Large intestine (tissue), 3 donors: Measurements from ENCODE around the gene TLCD2. TPM values are rescaled to one million over a fixed set of nuclear protein-coding genes. Genes with fewer than 3 reads are reported as not detected.
A peak's percentile ranks its signal among the peaks of the same experiment; 100 is the strongest.

Source experiments
- DNase-seq, 2 donors: peaks; one replicate each; pipeline versions ENCODE4 v3.0.0 to v3.0.0-alpha.2; 2013
- H3K27ac ChIP-seq: one replicate; pipeline ENCODE4 v1.5.1; 2013; ENCODE audit warnings: low read length
- H3K27me3 ChIP-seq: 2 replicates; pipeline ENCODE4 v1.6.1; 2013; ENCODE audit warnings: low read length; ENCODE audit not compliant: control insufficient read depth, insufficient read depth
- H3K36me3 ChIP-seq: 2 replicates; pipeline ENCODE4 v1.6.1; 2013; ENCODE audit warnings: low read length; ENCODE audit not compliant: control insufficient read depth, insufficient read depth
- H3K4me1 ChIP-seq: one replicate; pipeline ENCODE4 v1.6.1; 2013; ENCODE audit warnings: low read length; ENCODE audit not compliant: control insufficient read depth, insufficient read depth
- H3K4me3 ChIP-seq: one replicate; pipeline ENCODE4 v1.5.1; 2013; ENCODE audit warnings: low read length
- H3K9me3 ChIP-seq: one replicate; pipeline ENCODE4 v1.6.1; 2013; ENCODE audit warnings: mild to moderate bottlenecking, low read depth, low read length, moderate library complexity; ENCODE audit not compliant: control insufficient read depth
- WGBS: methylation state at CpG from one replicate; pipeline ENCODE4 v1.1.5; 2013; ENCODE audit warnings: low lambda C conversion rate; ENCODE audit not compliant: insufficient coverage; 5-methylcytosine and 5-hydroxymethylcytosine counted together
- polyA plus RNA-seq: library from polyadenylated mRNA; unstranded; fragments of 120-200 nt; gene quantifications from one replicate; pipeline ENCODE4 v1.2.1, GENCODE V29; 2013

Gene TLCD2
- polyA plus RNA-seq, 1 donor: 2.8 TPM

- peaks cover 25% of the 10 kb centered on the region for H3K4me1 ChIP-seq
- H3K4me3 ChIP-seq: no peak overlapping the region
- no peak for DNase-seq
- H3K27ac ChIP-seq: no peak overlapping the region
- no CpG with 5 or more reads among the region's 10 CpGs for WGBS
- H3K27me3 ChIP-seq: no peaks in the 10 kb centered on the region
- peaks cover 40% of the 10 kb centered on the region for H3K36me3 ChIP-seq
- H3K9me3 ChIP-seq: peaks cover 9% of the 10 kb centered on the region
Measured at GRCh38 chr17:1735418-1735817, 25.2 kb upstream of the TLCD2 start.

GRCh38 chr17:1733759-1734158, 23.6 kb upstream of the TLCD2 start:
- Histone ChIP-seq H3K27ac (no peak overlapping the region), H3K27me3 (no peaks in the 10 kb centered on the region), H3K9me3 (peaks cover 11% of the 10 kb centered on the region), H3K36me3 (peaks cover 41% of the 10 kb centered on the region), H3K4me1 (peaks cover 25% of the 10 kb centered on the region), H3K4me3 (no peak overlapping the region)
- no peak for DNase-seq
- no CpG with 5 or more reads among the region's 38 CpGs for WGBS

DNA sequence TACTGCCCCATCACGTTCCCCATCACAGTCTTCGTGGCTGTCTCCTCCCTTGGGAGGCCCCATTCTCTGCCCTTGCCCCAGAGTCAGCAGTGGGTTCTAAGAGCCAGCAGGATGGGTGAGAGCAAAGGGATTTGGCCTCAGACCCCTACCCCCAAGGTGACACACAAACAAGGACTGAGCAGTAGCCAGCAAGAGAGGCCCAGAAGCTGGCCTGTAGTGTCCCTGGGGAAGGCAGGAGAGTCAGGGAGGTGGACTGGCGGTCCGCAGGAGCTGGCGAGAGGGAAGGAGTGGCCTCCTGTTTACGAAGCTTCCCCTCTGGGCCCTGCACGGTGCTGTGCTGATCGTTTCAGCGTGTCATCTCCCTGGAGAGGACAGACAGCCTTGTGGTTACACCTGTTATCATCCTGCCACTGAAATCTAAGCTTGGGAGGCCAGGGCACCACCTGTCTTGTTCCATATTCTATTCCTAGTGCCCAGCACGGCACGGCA, 22.7 kb upstream of the TLCD2 start:
- WGBS: no CpG with 5 or more reads among the region's 11 CpGs
- Histone ChIP-seq H3K36me3 (peaks cover 42% of the 10 kb centered on the region), H3K27ac (no peak overlapping the region), H3K27me3 (no peaks in the 10 kb centered on the region), H3K4me1 (peaks cover 22% of the 10 kb centered on the region), H3K9me3 (peaks cover 11% of the 10 kb centered on the region), H3K4me3 (no peak overlapping the region)
- no peak for DNase-seq

DNA sequence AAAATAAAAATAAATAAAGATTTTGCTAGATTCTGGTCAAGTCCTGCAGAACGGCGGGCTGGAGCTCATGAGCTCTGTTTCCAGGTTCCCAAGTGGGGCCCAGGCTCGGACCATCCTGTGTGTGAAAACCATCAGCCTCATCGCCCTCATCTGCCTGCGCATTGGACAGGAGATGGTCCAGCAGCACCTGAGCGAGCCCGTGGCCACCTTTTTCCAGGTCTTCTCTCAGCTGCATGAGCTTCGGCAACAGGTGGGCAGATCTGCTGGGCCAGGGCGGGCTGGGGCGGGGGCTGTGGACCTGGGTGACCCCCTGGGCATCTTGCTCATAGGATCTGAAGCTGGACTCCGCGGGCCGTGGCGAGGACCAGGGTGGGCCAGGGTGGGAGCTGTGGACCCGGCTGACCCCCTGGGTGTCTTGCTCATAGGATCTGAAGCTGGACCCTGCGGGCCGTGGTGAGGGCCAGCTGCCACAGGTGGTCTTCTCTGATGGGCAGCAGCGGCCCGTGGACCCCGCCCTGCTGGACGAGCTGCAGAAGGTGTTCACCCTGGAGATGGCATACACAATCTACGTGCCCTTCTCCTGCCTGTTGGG, 22.2 kb upstream of the TLCD2 start:
- H3K4me1 ChIP-seq: peaks cover 22% of the 10 kb centered on the region
- 100% methylated on average over 2 of the region's 22 CpGs for WGBS
- H3K27ac ChIP-seq: no peak overlapping the region
- no peak for DNase-seq
- H3K9me3 ChIP-seq: peaks cover 11% of the 10 kb centered on the region
- H3K4me3 ChIP-seq: no peak overlapping the region
- H3K36me3 ChIP-seq: peaks cover 42% of the 10 kb centered on the region
- no peaks in the 10 kb centered on the region for H3K27me3 ChIP-seq

GRCh38 chr17:1731194-1731506, 21.0 kb upstream of the TLCD2 start:
- Histone ChIP-seq H3K27me3 (no peaks in the 10 kb centered on the region), H3K9me3 (peaks cover 14% of the 10 kb centered on the region), H3K4me3 (no peak overlapping the region), H3K36me3 (peaks cover 52% of the 10 kb centered on the region), H3K4me1 (peaks cover 10% of the 10 kb centered on the region), H3K27ac (no peak overlapping the region)
- DNase-seq: no peak
- no CpG with 5 or more reads among the region's 10 CpGs for WGBS

DNA sequence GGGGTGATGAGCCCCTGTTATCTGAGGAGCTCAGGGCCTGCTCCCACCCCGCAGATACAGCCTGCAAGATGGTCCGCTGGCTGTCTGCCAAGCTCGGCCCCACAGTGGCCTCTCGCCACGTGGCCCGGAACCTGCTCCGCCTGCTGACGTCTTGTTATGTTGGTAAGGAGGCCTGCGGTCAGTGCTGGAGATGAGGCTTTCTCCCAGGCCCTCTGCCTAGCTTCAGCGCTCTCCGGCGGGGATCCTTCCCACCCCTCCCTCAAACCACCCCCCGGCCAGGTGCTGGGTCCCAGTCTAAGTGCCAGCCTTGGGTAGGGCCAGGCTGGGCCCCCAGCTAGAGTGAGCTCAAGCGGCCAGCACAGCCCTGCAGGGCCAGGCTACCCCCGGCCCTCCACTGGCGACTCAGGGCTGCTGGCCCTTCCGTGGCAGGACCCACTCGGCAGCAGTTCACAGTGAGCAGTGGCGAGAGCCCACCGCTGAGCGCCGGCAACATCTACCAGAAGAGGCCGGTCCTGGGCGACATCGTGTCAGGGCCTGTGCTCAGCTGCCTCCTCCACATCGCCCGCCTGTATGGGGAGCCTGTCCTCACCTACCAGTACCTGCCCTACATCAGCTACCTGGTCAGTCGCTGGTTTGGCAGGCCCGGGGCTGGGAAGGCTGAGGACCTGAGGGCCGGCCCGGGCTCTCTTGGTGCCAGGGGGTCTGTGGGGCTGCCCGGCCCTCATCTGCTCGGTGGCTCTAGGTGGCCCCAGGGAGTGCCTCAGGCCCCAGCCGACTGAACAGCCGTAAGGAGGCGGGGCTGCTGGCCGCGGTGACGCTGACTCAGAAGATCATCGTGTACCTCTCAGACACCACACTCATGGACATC, 20.4 kb upstream of the TLCD2 start:
- peaks cover 53% of the 10 kb centered on the region for H3K36me3 ChIP-seq
- no peak overlapping the region for H3K4me3 ChIP-seq
- peak overlapping the region; percentile 43 for H3K27ac ChIP-seq
- no CpG with 5 or more reads among the region's 40 CpGs for WGBS
- H3K27me3 ChIP-seq: no peaks in the 10 kb centered on the region
- peaks cover 10% of the 10 kb centered on the region for H3K4me1 ChIP-seq
- peaks cover 20% of the 10 kb centered on the region for H3K9me3 ChIP-seq
- peak; percentile 59 to 68 for DNase-seq

GRCh38 chr17:1729966-1730325, 19.8 kb upstream of the TLCD2 start:
- peaks cover 20% of the 10 kb centered on the region for H3K9me3 ChIP-seq
- H3K4me1 ChIP-seq: peaks cover 15% of the 10 kb centered on the region
- no peak overlapping the region for H3K27ac ChIP-seq
- H3K27me3 ChIP-seq: no peaks in the 10 kb centered on the region
- no peak overlapping the region for H3K4me3 ChIP-seq
- no peak for DNase-seq
- WGBS: no CpG with 5 or more reads among the region's 15 CpGs
- peaks cover 50% of the 10 kb centered on the region for H3K36me3 ChIP-seq

GRCh38 chr17:1727876-1728630, 17.9 kb upstream of the TLCD2 start:
- peaks cover 24% of the 10 kb centered on the region for H3K4me1 ChIP-seq
- no peak for DNase-seq
- H3K4me3 ChIP-seq: no peak overlapping the region
- peaks cover 40% of the 10 kb centered on the region for H3K36me3 ChIP-seq
- H3K27ac ChIP-seq: no peak overlapping the region
- peaks cover 13% of the 10 kb centered on the region for H3K9me3 ChIP-seq
- H3K27me3 ChIP-seq: no peaks in the 10 kb centered on the region
- WGBS: no CpG with 5 or more reads among the region's 28 CpGs

DNA sequence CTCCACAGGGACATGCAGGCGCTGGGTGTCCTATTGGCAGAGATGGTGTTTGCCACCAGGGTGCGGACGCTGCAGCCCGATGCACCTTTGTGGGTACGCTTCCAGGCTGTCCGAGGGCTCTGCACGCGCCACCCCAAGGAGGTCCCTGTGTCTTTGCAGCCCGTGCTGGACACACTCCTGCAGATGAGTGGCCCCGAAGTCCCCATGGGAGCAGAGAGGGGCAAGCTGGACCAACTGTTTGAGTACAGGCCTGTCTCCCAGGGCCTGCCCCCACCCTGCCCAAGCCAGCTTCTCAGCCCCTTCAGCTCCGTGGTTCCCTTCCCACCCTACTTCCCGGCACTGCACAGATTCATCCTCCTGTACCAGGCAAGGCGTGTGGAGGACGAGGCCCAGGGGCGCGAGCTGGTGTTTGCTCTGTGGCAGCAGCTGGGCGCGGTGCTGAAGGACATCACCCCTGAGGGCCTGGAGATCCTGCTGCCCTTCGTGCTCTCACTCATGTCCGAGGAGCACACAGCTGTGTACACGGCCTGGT, 17.1 kb upstream of the TLCD2 start:
- Histone ChIP-seq H3K27me3 (no peaks in the 10 kb centered on the region), H3K27ac (no peak overlapping the region), H3K36me3 (peaks cover 34% of the 10 kb centered on the region), H3K4me3 (no peak overlapping the region), H3K9me3 (peaks cover 13% of the 10 kb centered on the region), H3K4me1 (peaks cover 27% of the 10 kb centered on the region)
- WGBS: no CpG with 5 or more reads among the region's 21 CpGs
- DNase-seq: no peak

DNA sequence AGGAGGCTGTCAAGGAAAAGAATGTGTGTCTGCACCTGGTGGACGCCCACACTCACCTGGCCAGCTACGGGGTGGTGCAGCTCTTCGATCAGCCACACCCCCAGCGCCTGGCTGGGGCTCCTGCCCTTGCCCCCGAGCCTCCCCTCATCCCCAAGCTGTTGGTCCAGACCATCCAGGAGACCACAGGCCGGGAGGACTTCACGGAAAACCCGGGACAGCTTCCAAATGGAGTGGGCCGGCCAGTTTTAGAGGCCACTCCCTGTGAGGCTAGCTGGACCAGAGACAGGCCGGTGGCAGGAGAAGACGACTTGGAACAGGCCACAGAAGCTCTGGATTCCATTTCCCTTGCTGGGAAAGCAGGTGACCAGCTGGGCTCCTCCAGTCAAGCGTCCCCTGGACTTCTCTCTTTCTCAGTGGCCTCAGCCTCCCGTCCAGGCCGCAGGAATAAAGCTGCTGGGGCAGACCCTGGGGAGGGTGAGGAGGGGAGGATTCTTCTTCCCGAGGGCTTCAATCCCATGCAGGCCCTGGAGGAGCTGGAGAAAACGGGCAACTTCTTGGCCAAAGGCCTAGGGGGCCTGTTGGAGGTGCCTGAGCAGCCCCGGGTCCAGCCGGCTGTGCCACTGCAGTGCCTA, 16.6 kb upstream of the TLCD2 start:
- peaks cover 27% of the 10 kb centered on the region for H3K4me1 ChIP-seq
- DNase-seq: no peak
- WGBS: 100% methylated on average over 1 of the region's 18 CpGs
- H3K36me3 ChIP-seq: peaks cover 34% of the 10 kb centered on the region
- H3K27ac ChIP-seq: no peak overlapping the region
- no peaks in the 10 kb centered on the region for H3K27me3 ChIP-seq
- peaks cover 13% of the 10 kb centered on the region for H3K9me3 ChIP-seq
- H3K4me3 ChIP-seq: no peak overlapping the region
